Measurements from ENCODE around the gene PHKA2. TPM values are rescaled to one million over a fixed set of nuclear protein-coding genes. Genes with fewer than 3 reads are reported as not detected.

Gene PHKA2
- total and polyA plus RNA-seq, 4 donors = 14.2 to 34.3 (median 22.8) TPM

- H3K4me3 ChIP-seq = no peak overlapping the region
- no peaks in the 10 kb centered on the region for H3K9me3 ChIP-seq (ENCODE audit: control insufficient read depth in 4 of 4, insufficient read depth in 3 of 4, low read length in 3 of 4)
- DNase-seq (no peak), ATAC-seq (ENCODE audit: insufficient read depth, low FRiP score) (no peak)
- H3K27me3 ChIP-seq (ENCODE audit: control insufficient read depth in 3 of 3, insufficient read depth in 3 of 3, low read length in 2 of 3) = peaks cover 0 to 17% (median 10%) of the 10 kb centered on the region in 3 donors
- no peaks in the 10 kb centered on the region for H3K36me3 ChIP-seq (ENCODE audit: control insufficient read depth in 4 of 4, insufficient read depth in 4 of 4, low read length in 4 of 4)
- TF ChIP-seq, protein P1, sequence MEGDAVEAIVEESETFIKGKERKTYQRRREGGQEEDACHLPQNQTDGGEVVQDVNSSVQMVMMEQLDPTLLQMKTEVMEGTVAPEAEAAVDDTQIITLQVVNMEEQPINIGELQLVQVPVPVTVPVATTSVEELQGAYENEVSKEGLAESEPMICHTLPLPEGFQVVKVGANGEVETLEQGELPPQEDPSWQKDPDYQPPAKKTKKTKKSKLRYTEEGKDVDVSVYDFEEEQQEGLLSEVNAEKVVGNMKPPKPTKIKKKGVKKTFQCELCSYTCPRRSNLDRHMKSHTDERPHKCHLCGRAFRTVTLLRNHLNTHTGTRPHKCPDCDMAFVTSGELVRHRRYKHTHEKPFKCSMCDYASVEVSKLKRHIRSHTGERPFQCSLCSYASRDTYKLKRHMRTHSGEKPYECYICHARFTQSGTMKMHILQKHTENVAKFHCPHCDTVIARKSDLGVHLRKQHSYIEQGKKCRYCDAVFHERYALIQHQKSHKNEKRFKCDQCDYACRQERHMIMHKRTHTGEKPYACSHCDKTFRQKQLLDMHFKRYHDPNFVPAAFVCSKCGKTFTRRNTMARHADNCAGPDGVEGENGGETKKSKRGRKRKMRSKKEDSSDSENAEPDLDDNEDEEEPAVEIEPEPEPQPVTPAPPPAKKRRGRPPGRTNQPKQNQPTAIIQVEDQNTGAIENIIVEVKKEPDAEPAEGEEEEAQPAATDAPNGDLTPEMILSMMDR (IDR thresholded peaks at IDR 0.05; ENCODE audit: control extremely low read depth, extremely low read depth) = no peak
- H3K27ac ChIP-seq (ENCODE audit: low read depth in 1 of 2, low read length in 1 of 2) = no peak overlapping the region
- H3K9ac ChIP-seq (ENCODE audit: insufficient read depth in 1 of 2, low read length in 2 of 2) = no peak overlapping the region
- no peaks in the 10 kb centered on the region for H3K4me1 ChIP-seq (ENCODE audit: control insufficient read depth in 5 of 5, insufficient read depth in 5 of 5, low read length in 5 of 5)
- WGBS, 2 donors = 68 to 96% methylated on average over 1 of the region's 1 CpG
These were observed 14.7 kb upstream of the PHKA2 start for GRCh38 chrX:18998653-18999052.

DNA sequence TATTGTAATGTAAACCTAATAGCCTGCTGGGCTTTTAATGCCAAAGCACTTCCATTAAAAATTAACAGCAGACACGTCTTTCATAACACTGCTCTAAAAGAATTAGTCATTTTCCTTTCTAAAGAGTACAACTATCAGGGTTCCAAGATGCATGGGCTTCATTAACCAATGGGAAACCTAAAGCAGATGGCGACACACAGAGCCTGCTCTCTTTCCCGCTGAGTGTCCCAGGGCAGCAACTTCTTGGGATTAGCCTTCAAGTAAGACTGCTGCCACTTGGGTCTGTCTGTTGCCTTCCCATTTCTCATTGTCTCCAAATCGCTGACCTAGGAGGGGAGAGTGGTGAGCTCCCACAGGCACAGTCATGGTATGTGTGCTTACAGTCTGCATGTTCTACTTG is 14.0 kb upstream of the PHKA2 start:
- 53 to 77% methylated on average over 4 of the region's 4 CpGs for whole genome bisulfite sequencing, 2 donors
- no peak for DNase-seq
- H3K36me3 ChIP-seq (ENCODE audit: control insufficient read depth in 4 of 4, insufficient read depth in 4 of 4, low read length in 4 of 4) = no peaks in the 10 kb centered on the region
- no peaks in the 10 kb centered on the region for H3K4me1 ChIP-seq (ENCODE audit: control insufficient read depth in 5 of 5, insufficient read depth in 5 of 5, low read length in 5 of 5)
- TF ChIP-seq, protein P1 (IDR thresholded peaks at IDR 0.05; ENCODE audit: control extremely low read depth, extremely low read depth) = no peak
- ATAC-seq (ENCODE audit: insufficient read depth, low FRiP score) = no peak
- no peak overlapping the region for H3K27ac ChIP-seq (ENCODE audit: low read depth in 1 of 2, low read length in 1 of 2)
- no peak overlapping the region for H3K9ac ChIP-seq (ENCODE audit: insufficient read depth in 1 of 2, low read length in 2 of 2)
- no peaks in the 10 kb centered on the region for H3K9me3 ChIP-seq (ENCODE audit: control insufficient read depth in 4 of 4, insufficient read depth in 3 of 4, low read length in 3 of 4)
- no peak overlapping the region for H3K4me3 ChIP-seq
- peaks cover 0 to 17% (median 10%) of the 10 kb centered on the region in 3 donors for H3K27me3 ChIP-seq (ENCODE audit: control insufficient read depth in 3 of 3, insufficient read depth in 3 of 3, low read length in 2 of 3)

GRCh38 chrX:18996536-18996935 is 12.6 kb upstream of the PHKA2 start:
- no peaks in the 10 kb centered on the region for H3K4me1 ChIP-seq (ENCODE audit: control insufficient read depth in 5 of 5, insufficient read depth in 5 of 5, low read length in 5 of 5)
- no peak overlapping the region for H3K9ac ChIP-seq (ENCODE audit: insufficient read depth in 1 of 2, low read length in 2 of 2)
- TF ChIP-seq, protein P1 (IDR thresholded peaks at IDR 0.05; ENCODE audit: control extremely low read depth, extremely low read depth) = no peak
- no peaks in the 10 kb centered on the region for H3K36me3 ChIP-seq (ENCODE audit: control insufficient read depth in 4 of 4, insufficient read depth in 4 of 4, low read length in 4 of 4)
- peaks cover 0 to 17% (median 10%) of the 10 kb centered on the region in 3 donors for H3K27me3 ChIP-seq (ENCODE audit: control insufficient read depth in 3 of 3, insufficient read depth in 3 of 3, low read length in 2 of 3)
- DNase-seq (no peak), ATAC-seq (ENCODE audit: insufficient read depth, low FRiP score) (no peak)
- H3K4me3 ChIP-seq = no peak overlapping the region
- no peaks in the 10 kb centered on the region for H3K9me3 ChIP-seq (ENCODE audit: control insufficient read depth in 4 of 4, insufficient read depth in 3 of 4, low read length in 3 of 4)
- H3K27ac ChIP-seq (ENCODE audit: low read depth in 1 of 2, low read length in 1 of 2) = no peak overlapping the region

- Histone ChIP-seq H3K4me3 (no peak overlapping the region), H3K9me3 (ENCODE audit: control insufficient read depth in 4 of 4, insufficient read depth in 3 of 4, low read length in 3 of 4) (no peaks in the 10 kb centered on the region), H3K9ac (ENCODE audit: insufficient read depth in 1 of 2, low read length in 2 of 2) (no peak overlapping the region), H3K4me1 (ENCODE audit: control insufficient read depth in 5 of 5, insufficient read depth in 5 of 5, low read length in 5 of 5) (no peaks in the 10 kb centered on the region), H3K36me3 (ENCODE audit: control insufficient read depth in 4 of 4, insufficient read depth in 4 of 4, low read length in 4 of 4) (no peaks in the 10 kb centered on the region), H3K27me3 (ENCODE audit: control insufficient read depth in 3 of 3, insufficient read depth in 3 of 3, low read length in 2 of 3) (peaks cover 0 to 18% (median 17%) of the 10 kb centered on the region in 3 donors), H3K27ac (ENCODE audit: low read depth in 1 of 2, low read length in 1 of 2) (no peak overlapping the region)
- DNase-seq = peak in 1 of 3 donors; percentile 12
- no peak for ATAC-seq (ENCODE audit: insufficient read depth, low FRiP score)
- TF ChIP-seq, protein P1 (IDR thresholded peaks at IDR 0.05; ENCODE audit: control extremely low read depth, extremely low read depth) = no peak
- 57 to 83% methylated on average over 3 of the region's 3 CpGs for WGBS, 2 donors
These were observed 11.3 kb upstream of the PHKA2 start for GRCh38 chrX:18995221-18995620.

All from lung (tissue), 12 donors.